Left ventricle myocardium inferior (tissue), 1 donor: ENCODE results near the gene ABCG8. TPM values are rescaled to one million over a fixed set of nuclear protein-coding genes. Genes with fewer than 3 reads are reported as not detected.

Source experiments
- DNase-seq: peaks from one replicate; pipeline ENCODE4 v3.0.0-alpha.2; 2020
- H3K27ac ChIP-seq: fragments of 200-600 bp; replicated peaks from 2 replicates; pipeline ENCODE4 v1.8.0; 2021
- H3K27me3 ChIP-seq: fragments of 200-600 bp; 2 replicates; pipeline ENCODE4 v1.8.0; 2021; ENCODE audit warnings: low read depth
- H3K36me3 ChIP-seq: fragments of 200-600 bp; 2 replicates; pipeline ENCODE4 v1.8.0; 2021
- H3K4me1 ChIP-seq: fragments of 200-600 bp; 2 replicates; pipeline ENCODE4 v1.8.0; 2021
- H3K4me3 ChIP-seq: fragments of 200-600 bp; 2 replicates; pipeline ENCODE4 v1.8.0; 2021; ENCODE audit warnings: mild to moderate bottlenecking, moderate library complexity
- H3K9me3 ChIP-seq: fragments of 200-600 bp; replicated peaks from 2 replicates; pipeline ENCODE4 v1.8.0; 2021
- CTCF ChIP-seq: fragments of 200-600 bp; IDR thresholded peaks from 2 replicates; pipeline ENCODE4 v1.8.0; 2021; ENCODE audit warnings: antibody characterized with exemption, mild to moderate bottlenecking, borderline replicate concordance
- intact Hi-C: fragments of 100-400 bp; cut with micrococcal nuclease; formaldehyde crosslinking; loops from one replicate; pipeline ENCODE4 v1.11.0; 2022
- total RNA-seq: library from RNA; stranded (reverse); fragmentation: NEBNext Ultra II Directional; extraction: Animal tissue kit (Norgen Biotek cat#: 25700); gene quantifications from one replicate; pipeline ENCODE4 v1.2.1, GENCODE V29; 2021
- donor health status: DM: no; HTN: yes; CAD: no; lungs with severe emphysema.

The ABCG8 gene
- total RNA-seq, 1 donor from 2014 or later, result not detected

GRCh38 chr2:43796206-43796605, 42.6 kb upstream of the ABCG8 start:
- Histone ChIP-seq H3K27me3 (no peaks in the 10 kb centered on the region), H3K4me3 (no peak overlapping the region), H3K36me3 (peaks cover 43% of the 10 kb centered on the region), H3K4me1 (no peaks in the 10 kb centered on the region), H3K27ac (no peak overlapping the region), H3K9me3 (no peaks in the 10 kb centered on the region)
- DNase-seq, result no peak
- intact Hi-C loops, result no loop called here
- no peak for TF ChIP-seq CTCF

GRCh38 chr2:43798300-43798699, 40.5 kb upstream of the ABCG8 start:
- Histone ChIP-seq H3K4me1 (no peaks in the 10 kb centered on the region), H3K27ac (no peak overlapping the region), H3K4me3 (no peak overlapping the region), H3K9me3 (no peaks in the 10 kb centered on the region), H3K36me3 (peaks cover 35% of the 10 kb centered on the region), H3K27me3 (no peaks in the 10 kb centered on the region)
- no peak for DNase-seq
- peak; percentile 13 for TF ChIP-seq CTCF
- intact Hi-C loops, result no loop called here

GRCh38 chr2:43800894-43801293, 37.9 kb upstream of the ABCG8 start:
- intact Hi-C loops, result no loop called here
- H3K27me3 ChIP-seq, result no peaks in the 10 kb centered on the region
- TF ChIP-seq CTCF, result no peak
- DNase-seq, result no peak
- no peak overlapping the region for H3K4me3 ChIP-seq
- H3K9me3 ChIP-seq, result no peaks in the 10 kb centered on the region
- H3K36me3 ChIP-seq, result peaks cover 39% of the 10 kb centered on the region
- H3K4me1 ChIP-seq, result no peaks in the 10 kb centered on the region
- H3K27ac ChIP-seq, result no peak overlapping the region

- TF ChIP-seq CTCF, result no peak
- intact Hi-C loops, result no loop called here
- DNase-seq, result no peak
- no peaks in the 10 kb centered on the region for H3K27me3 ChIP-seq
- H3K36me3 ChIP-seq, result peaks cover 44% of the 10 kb centered on the region
- H3K9me3 ChIP-seq, result no peaks in the 10 kb centered on the region
- H3K4me1 ChIP-seq, result no peaks in the 10 kb centered on the region
- H3K27ac ChIP-seq, result no peak overlapping the region
- no peak overlapping the region for H3K4me3 ChIP-seq
Measured at GRCh38 chr2:43802135-43802534, 36.6 kb upstream of the ABCG8 start.

GRCh38 chr2:43803113-43803512, 35.7 kb upstream of the ABCG8 start:
- Histone ChIP-seq H3K4me3 (no peak overlapping the region), H3K27me3 (no peaks in the 10 kb centered on the region), H3K36me3 (peaks cover 41% of the 10 kb centered on the region), H3K27ac (no peak overlapping the region), H3K4me1 (no peaks in the 10 kb centered on the region), H3K9me3 (no peaks in the 10 kb centered on the region)
- intact Hi-C loops, result no loop called here
- DNase-seq, result no peak
- no peak for TF ChIP-seq CTCF

- H3K4me3 ChIP-seq, result no peak overlapping the region
- H3K27ac ChIP-seq, result no peak overlapping the region
- H3K36me3 ChIP-seq, result peaks cover 48% of the 10 kb centered on the region
- no peak for DNase-seq
- H3K27me3 ChIP-seq, result no peaks in the 10 kb centered on the region
- no peaks in the 10 kb centered on the region for H3K9me3 ChIP-seq
- intact Hi-C loops, result no loop called here
- H3K4me1 ChIP-seq, result no peaks in the 10 kb centered on the region
- no peak for TF ChIP-seq CTCF
Measured at GRCh38 chr2:43806719-43807031, 32.1 kb upstream of the ABCG8 start.
